Stimulated activated CD4-positive, alpha-beta T cell treated with anti-CD3 and anti-CD28 coated beads, Interleukin-15, amount 100 ng/mL, for 1 hour (primary cell): ENCODE data around the gene CNOT4.

Source experiments
- DNase-seq, 2 donors: peaks; one replicate each; pipeline ENCODE4 v3.0.0-alpha.2; 2020; ENCODE audit warnings: low read depth in 1 of 2, low spot score in 1 of 2

Gene CNOT4

GRCh38 chr7:135406918-135407317, 103.0 kb downstream of the CNOT4 start:
- DNase-seq, result no peak

GRCh38 chr7:135405969-135406368, 103.9 kb downstream of the CNOT4 start:
- no peak for DNase-seq

- no peak for DNase-seq
These were observed 106.6 kb downstream of the CNOT4 start for GRCh38 chr7:135403302-135403701.

GRCh38 chr7:135397689-135398088, 112.2 kb downstream of the CNOT4 start:
- DNase-seq, result no peak

GRCh38 chr7:135392701-135393100, 117.2 kb downstream of the CNOT4 start:
- DNase-seq, result no peak

GRCh38 chr7:135391514-135391913, 118.4 kb downstream of the CNOT4 start:
- DNase-seq, result no peak

GRCh38 chr7:135390829-135391228, 119.1 kb downstream of the CNOT4 start:
- no peak for DNase-seq

- no peak for DNase-seq
These were observed 119.9 kb downstream of the CNOT4 start for GRCh38 chr7:135389971-135390370.

- no peak for DNase-seq
These were observed 121.3 kb downstream of the CNOT4 start for GRCh38 chr7:135388616-135389015.

- no peak for DNase-seq
These were observed 123.1 kb downstream of the CNOT4 start for GRCh38 chr7:135386776-135387175.

- no peak for DNase-seq
These were observed 123.7 kb downstream of the CNOT4 start for GRCh38 chr7:135386181-135386580.

- DNase-seq, result no peak
These were observed 124.7 kb downstream of the CNOT4 start for GRCh38 chr7:135385209-135385608.

GRCh38 chr7:135383525-135384175, 126.3 kb downstream of the CNOT4 start:
- DNase-seq, result no peak

- no peak for DNase-seq
These were observed 127.7 kb downstream of the CNOT4 start for GRCh38 chr7:135382173-135382572.

- DNase-seq, result no peak
These were observed 128.5 kb downstream of the CNOT4 start for GRCh38 chr7:135381369-135381768.

- no peak for DNase-seq
These were observed 129.6 kb downstream of the CNOT4 start for GRCh38 chr7:135380351-135380750.

- no peak for DNase-seq
These were observed 132.7 kb downstream of the CNOT4 start for GRCh38 chr7:135377171-135377570.

GRCh38 chr7:135375908-135376699, 133.8 kb downstream of the CNOT4 start:
- DNase-seq, result no peak

GRCh38 chr7:135374736-135375135, 135.2 kb downstream of the CNOT4 start:
- no peak for DNase-seq

- DNase-seq, result no peak
These were observed 137.7 kb downstream of the CNOT4 start for GRCh38 chr7:135372222-135372621.

GRCh38 chr7:135370656-135371055, 139.2 kb downstream of the CNOT4 start:
- no peak for DNase-seq

GRCh38 chr7:135369405-135369804, 140.5 kb downstream of the CNOT4 start:
- no peak for DNase-seq
